ENCODE results near the gene SLC25A21.

SLC25A21 gene

DNA sequence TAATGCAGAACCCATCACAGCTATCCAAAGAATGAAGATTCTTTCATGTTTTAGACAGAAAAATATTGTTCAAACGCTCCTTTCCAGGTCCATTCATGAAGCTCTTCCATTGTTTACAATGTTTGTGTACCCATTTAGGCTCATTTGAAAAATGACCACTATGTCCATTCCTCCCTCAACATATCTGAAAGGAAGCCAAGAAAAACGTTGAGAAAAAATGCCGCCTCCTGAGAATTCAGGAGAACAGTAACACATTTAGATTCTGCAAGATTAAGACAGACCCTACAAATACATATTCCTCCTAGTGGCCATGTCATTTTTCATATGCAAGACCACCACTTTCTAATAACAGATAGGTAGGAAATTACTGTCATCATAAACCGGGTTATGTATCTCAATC lies 124.4 kb downstream of the SLC25A21 start:
- no peak for ATAC-seq
- no peak for TF ChIP-seq ZNF70 (CRISPR knock-in tag; IDR thresholded peaks at IDR 0.05)

DNA sequence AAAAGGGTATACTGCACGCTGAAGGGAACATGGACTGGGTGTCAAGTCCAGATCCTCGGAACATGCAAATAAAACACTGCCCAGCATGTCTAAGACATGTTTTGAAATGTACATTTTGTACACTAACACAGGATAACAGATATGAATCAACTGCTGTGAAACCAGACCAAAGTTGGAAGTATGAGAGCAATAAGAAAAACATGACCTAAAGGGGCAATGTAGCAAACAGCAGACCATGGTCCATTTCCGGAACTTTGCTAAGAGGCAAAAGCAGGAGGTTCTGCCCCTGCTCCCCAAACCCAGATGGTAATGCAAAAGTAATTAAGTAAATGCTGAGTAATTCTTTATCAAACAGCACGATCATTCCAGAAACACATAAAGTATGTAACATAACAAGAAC lies 125.2 kb downstream of the SLC25A21 start:
- TF ChIP-seq RARB (CRISPR knock-in tag; IDR thresholded peaks at IDR 0.05): no peak
- no peak for TF ChIP-seq ZC3H10 (CRISPR knock-in tag; IDR thresholded peaks at IDR 0.05)
- TF ChIP-seq, protein P1, sequence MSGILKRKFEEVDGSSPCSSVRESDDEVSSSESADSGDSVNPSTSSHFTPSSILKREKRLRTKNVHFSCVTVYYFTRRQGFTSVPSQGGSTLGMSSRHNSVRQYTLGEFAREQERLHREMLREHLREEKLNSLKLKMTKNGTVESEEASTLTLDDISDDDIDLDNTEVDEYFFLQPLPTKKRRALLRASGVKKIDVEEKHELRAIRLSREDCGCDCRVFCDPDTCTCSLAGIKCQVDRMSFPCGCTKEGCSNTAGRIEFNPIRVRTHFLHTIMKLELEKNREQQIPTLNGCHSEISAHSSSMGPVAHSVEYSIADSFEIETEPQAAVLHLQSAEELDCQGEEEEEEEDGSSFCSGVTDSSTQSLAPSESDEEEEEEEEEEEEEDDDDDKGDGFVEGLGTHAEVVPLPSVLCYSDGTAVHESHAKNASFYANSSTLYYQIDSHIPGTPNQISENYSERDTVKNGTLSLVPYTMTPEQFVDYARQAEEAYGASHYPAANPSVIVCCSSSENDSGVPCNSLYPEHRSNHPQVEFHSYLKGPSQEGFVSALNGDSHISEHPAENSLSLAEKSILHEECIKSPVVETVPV (CRISPR knock-in tag; IDR thresholded peaks at IDR 0.05): no peak
- no peak for TF ChIP-seq TCF4 (CRISPR knock-in tag; IDR thresholded peaks at IDR 0.05; ENCODE audit: borderline replicate concordance)
- TF ChIP-seq GLIS3 (CRISPR knock-in tag; IDR thresholded peaks at IDR 0.05): no peak
- TF ChIP-seq SNAI2 (CRISPR knock-in tag; IDR thresholded peaks at IDR 0.05): no peak
- TF ChIP-seq, protein P2, sequence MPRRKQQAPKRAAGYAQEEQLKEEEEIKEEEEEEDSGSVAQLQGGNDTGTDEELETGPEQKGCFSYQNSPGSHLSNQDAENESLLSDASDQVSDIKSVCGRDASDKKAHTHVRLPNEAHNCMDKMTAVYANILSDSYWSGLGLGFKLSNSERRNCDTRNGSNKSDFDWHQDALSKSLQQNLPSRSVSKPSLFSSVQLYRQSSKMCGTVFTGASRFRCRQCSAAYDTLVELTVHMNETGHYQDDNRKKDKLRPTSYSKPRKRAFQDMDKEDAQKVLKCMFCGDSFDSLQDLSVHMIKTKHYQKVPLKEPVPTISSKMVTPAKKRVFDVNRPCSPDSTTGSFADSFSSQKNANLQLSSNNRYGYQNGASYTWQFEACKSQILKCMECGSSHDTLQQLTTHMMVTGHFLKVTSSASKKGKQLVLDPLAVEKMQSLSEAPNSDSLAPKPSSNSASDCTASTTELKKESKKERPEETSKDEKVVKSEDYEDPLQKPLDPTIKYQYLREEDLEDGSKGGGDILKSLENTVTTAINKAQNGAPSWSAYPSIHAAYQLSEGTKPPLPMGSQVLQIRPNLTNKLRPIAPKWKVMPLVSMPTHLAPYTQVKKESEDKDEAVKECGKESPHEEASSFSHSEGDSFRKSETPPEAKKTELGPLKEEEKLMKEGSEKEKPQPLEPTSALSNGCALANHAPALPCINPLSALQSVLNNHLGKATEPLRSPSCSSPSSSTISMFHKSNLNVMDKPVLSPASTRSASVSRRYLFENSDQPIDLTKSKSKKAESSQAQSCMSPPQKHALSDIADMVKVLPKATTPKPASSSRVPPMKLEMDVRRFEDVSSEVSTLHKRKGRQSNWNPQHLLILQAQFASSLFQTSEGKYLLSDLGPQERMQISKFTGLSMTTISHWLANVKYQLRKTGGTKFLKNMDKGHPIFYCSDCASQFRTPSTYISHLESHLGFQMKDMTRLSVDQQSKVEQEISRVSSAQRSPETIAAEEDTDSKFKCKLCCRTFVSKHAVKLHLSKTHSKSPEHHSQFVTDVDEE (CRISPR knock-in tag; IDR thresholded peaks at IDR 0.05): no peak
- no peak for TF ChIP-seq ZNF565 (CRISPR knock-in tag; conservative IDR thresholded peaks at IDR 0.05; ENCODE audit: low read depth)
- TF ChIP-seq ZFP3 (CRISPR knock-in tag; IDR thresholded peaks at IDR 0.05): no peak
- no peak for TF ChIP-seq ZFP30 (CRISPR knock-in tag; IDR thresholded peaks at IDR 0.05)
- no peak for TF ChIP-seq BACH2 (CRISPR knock-in tag; IDR thresholded peaks at IDR 0.05; ENCODE audit: borderline replicate concordance)
- no peak for ATAC-seq

DNA sequence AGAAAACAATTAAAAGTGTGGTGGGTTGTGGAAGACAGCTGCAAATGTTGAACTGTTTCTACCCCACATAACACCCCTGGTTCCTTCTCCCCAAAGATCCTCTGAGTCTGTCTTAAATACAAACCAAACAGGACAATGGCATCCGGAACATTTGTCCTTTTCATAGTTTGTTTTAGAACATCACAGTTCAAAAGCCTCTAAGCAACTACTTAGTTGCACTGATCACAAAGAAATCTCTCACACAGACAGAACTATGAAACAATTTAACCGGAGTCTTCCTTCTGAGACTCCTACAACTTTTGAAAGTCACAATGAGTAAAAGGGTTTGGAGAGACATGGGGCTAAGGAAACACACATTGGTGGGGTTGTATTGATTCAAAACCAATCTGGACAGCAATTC lies 125.6 kb downstream of the SLC25A21 start:
- ATAC-seq: no peak
- TF ChIP-seq ZC3H10 (CRISPR knock-in tag; IDR thresholded peaks at IDR 0.05) (no peak), TCF4 (CRISPR knock-in tag; IDR thresholded peaks at IDR 0.05; ENCODE audit: borderline replicate concordance) (no peak), PPARA (CRISPR knock-in tag; IDR thresholded peaks at IDR 0.05; ENCODE audit: borderline replicate concordance) (no peak), GLIS3 (CRISPR knock-in tag; IDR thresholded peaks at IDR 0.05) (no peak), ISL1 (CRISPR knock-in tag; IDR thresholded peaks at IDR 0.05) (no peak), ZNF565 (CRISPR knock-in tag; conservative IDR thresholded peaks at IDR 0.05; ENCODE audit: low read depth) (no peak), RARB (CRISPR knock-in tag; IDR thresholded peaks at IDR 0.05) (no peak), ESRRG (CRISPR knock-in tag; IDR thresholded peaks at IDR 0.05) (no peak), TOX (CRISPR knock-in tag; IDR thresholded peaks at IDR 0.05; ENCODE audit: borderline replicate concordance) (no peak), ARNTL (CRISPR knock-in tag; IDR thresholded peaks at IDR 0.05; ENCODE audit: borderline replicate concordance, low read depth) (no peak)

DNA sequence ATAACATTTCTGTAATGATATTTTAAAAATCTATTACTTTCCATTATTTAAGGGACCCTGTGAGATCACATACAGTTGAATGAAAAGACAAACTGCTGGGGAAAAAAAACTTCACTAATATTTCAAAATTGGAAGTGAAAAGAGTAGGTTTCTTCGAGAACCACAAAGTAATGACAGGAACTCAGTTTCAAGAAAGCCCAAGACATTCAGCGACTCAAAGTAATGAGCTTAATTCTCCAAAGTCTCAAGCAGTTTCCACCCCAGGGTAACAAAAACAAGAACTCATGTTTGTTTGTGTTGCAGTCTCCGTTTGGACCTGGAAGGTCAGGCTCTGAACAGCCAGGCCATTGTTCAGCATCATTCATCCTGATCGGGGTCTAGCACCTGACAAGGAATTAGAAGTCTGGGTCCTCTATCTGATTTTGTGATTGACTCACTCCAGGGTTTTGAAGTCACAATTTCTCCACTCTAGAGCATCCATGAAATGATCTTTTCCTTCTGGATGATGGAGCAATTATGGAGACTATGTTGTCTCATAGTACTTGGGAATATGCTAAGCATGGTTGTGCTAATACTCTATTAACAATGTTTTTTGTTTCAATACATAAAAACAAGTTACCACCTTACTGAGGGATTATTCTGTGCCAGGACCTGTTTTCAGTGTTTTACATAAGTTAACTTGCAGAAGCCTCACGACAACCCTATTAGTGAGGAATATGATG lies 126.9 kb downstream of the SLC25A21 start:
- no peak for ATAC-seq
- TF ChIP-seq TOX (CRISPR knock-in tag; IDR thresholded peaks at IDR 0.05; ENCODE audit: borderline replicate concordance): no peak
- TF ChIP-seq BACH2 (CRISPR knock-in tag; IDR thresholded peaks at IDR 0.05; ENCODE audit: borderline replicate concordance): no peak
- TF ChIP-seq TCF4 (CRISPR knock-in tag; IDR thresholded peaks at IDR 0.05; ENCODE audit: borderline replicate concordance): no peak
- TF ChIP-seq, protein P3, sequence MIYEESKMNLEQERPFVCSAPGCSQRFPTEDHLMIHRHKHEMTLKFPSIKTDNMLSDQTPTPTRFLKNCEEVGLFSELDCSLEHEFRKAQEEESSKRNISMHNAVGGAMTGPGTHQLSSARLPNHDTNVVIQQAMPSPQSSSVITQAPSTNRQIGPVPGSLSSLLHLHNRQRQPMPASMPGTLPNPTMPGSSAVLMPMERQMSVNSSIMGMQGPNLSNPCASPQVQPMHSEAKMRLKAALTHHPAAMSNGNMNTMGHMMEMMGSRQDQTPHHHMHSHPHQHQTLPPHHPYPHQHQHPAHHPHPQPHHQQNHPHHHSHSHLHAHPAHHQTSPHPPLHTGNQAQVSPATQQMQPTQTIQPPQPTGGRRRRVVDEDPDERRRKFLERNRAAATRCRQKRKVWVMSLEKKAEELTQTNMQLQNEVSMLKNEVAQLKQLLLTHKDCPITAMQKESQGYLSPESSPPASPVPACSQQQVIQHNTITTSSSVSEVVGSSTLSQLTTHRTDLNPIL (CRISPR knock-in tag; IDR thresholded peaks at IDR 0.05; ENCODE audit: low read depth): no peak
- TF ChIP-seq OSR1 (CRISPR knock-in tag; IDR thresholded peaks at IDR 0.05): no peak
- TF ChIP-seq SNAI2 (CRISPR knock-in tag; IDR thresholded peaks at IDR 0.05): no peak
- TF ChIP-seq, protein P2 (CRISPR knock-in tag; IDR thresholded peaks at IDR 0.05): no peak
- TF ChIP-seq, protein P4, sequence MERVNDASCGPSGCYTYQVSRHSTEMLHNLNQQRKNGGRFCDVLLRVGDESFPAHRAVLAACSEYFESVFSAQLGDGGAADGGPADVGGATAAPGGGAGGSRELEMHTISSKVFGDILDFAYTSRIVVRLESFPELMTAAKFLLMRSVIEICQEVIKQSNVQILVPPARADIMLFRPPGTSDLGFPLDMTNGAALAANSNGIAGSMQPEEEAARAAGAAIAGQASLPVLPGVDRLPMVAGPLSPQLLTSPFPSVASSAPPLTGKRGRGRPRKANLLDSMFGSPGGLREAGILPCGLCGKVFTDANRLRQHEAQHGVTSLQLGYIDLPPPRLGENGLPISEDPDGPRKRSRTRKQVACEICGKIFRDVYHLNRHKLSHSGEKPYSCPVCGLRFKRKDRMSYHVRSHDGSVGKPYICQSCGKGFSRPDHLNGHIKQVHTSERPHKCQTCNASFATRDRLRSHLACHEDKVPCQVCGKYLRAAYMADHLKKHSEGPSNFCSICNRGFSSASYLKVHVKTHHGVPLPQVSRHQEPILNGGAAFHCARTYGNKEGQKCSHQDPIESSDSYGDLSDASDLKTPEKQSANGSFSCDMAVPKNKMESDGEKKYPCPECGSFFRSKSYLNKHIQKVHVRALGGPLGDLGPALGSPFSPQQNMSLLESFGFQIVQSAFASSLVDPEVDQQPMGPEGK (CRISPR knock-in tag; IDR thresholded peaks at IDR 0.05; ENCODE audit: borderline replicate concordance): no peak
- TF ChIP-seq ZC3H10 (CRISPR knock-in tag; IDR thresholded peaks at IDR 0.05): no peak
- no peak for TF ChIP-seq ISL1 (CRISPR knock-in tag; IDR thresholded peaks at IDR 0.05)
- TF ChIP-seq RARB (CRISPR knock-in tag; IDR thresholded peaks at IDR 0.05): no peak
- TF ChIP-seq ARNTL (CRISPR knock-in tag; IDR thresholded peaks at IDR 0.05; ENCODE audit: borderline replicate concordance, low read depth): no peak
- TF ChIP-seq ZFP3 (CRISPR knock-in tag; IDR thresholded peaks at IDR 0.05): no peak
- no peak for TF ChIP-seq CSDC2 (CRISPR knock-in tag; IDR thresholded peaks at IDR 0.05)
- TF ChIP-seq ZNF565 (CRISPR knock-in tag; conservative IDR thresholded peaks at IDR 0.05; ENCODE audit: low read depth): no peak
- no peak for TF ChIP-seq ESRRG (CRISPR knock-in tag; IDR thresholded peaks at IDR 0.05)
- TF ChIP-seq ZNF8 (CRISPR knock-in tag; IDR thresholded peaks at IDR 0.05): no peak
- TF ChIP-seq PPARA (CRISPR knock-in tag; IDR thresholded peaks at IDR 0.05; ENCODE audit: borderline replicate concordance): no peak
